ENCODE data around the gene KIR2DL3.
"Not testable (repeated sequence)": the region's sequence is repeated elsewhere in the genome, so short reads cannot be mapped to it uniquely, and the experiment has no call there.

KIR2DL3 gene

GRCh38 chr19:54738306-54738705 is at the start of gene KIR2DL3:
Gene KIR2DL3 (plus strand): TSS chr19:54738513. CDS start chr19:54738546, 33 bp downstream.
- not testable (repeated sequence) for DNase-seq

- no peak for DNase-seq
Observed at GRCh38 chr19:54691582-54692297, 46.6 kb upstream of the KIR2DL3 start.

GRCh38 chr19:54692298-54692615 is 46.1 kb upstream of the KIR2DL3 start:
- DNase-seq: no peak

GRCh38 chr19:54694648-54695047 is 43.7 kb upstream of the KIR2DL3 start:
- no peak for DNase-seq

- DNase-seq: no peak
Observed at GRCh38 chr19:54696117-54696548, 42.2 kb upstream of the KIR2DL3 start.

GRCh38 chr19:54696766-54697165 is 41.5 kb upstream of the KIR2DL3 start:
- no peak for DNase-seq

GRCh38 chr19:54697716-54698115 is 40.6 kb upstream of the KIR2DL3 start:
- not testable (repeated sequence) for DNase-seq

GRCh38 chr19:54704928-54705327 is 33.4 kb upstream of the KIR2DL3 start:
- DNase-seq: no peak

- DNase-seq: no peak
Observed at GRCh38 chr19:54707962-54708361, 30.4 kb upstream of the KIR2DL3 start.

- DNase-seq: no peak
Observed at GRCh38 chr19:54708781-54709180, 29.5 kb upstream of the KIR2DL3 start.

GRCh38 chr19:54709212-54709948 is 28.9 kb upstream of the KIR2DL3 start:
- no peak for DNase-seq

- DNase-seq: not testable (repeated sequence)
Observed at GRCh38 chr19:54709956-54710355, 28.4 kb upstream of the KIR2DL3 start.

GRCh38 chr19:54724142-54724541 is 14.2 kb upstream of the KIR2DL3 start, which contains the start of gene KIR3DL3:
Gene KIR3DL3 (plus strand): TSS chr19:54724442. CDS start chr19:54724497, 55 bp downstream.
- no peak for DNase-seq

- DNase-seq: no peak
Observed at GRCh38 chr19:54724644-54725043, 13.7 kb upstream of the KIR2DL3 start.

GRCh38 chr19:54725321-54725720 is 13.0 kb upstream of the KIR2DL3 start:
- no peak for DNase-seq

- DNase-seq: no peak
Observed at GRCh38 chr19:54727562-54727961, 10.8 kb upstream of the KIR2DL3 start.

GRCh38 chr19:54728167-54728566 is 10.1 kb upstream of the KIR2DL3 start:
- DNase-seq: no peak

- DNase-seq: no peak
Observed at GRCh38 chr19:54729416-54730188, 8.7 kb upstream of the KIR2DL3 start.

- no peak for DNase-seq
Observed at GRCh38 chr19:54731191-54731590, 7.1 kb upstream of the KIR2DL3 start.

- no peak for DNase-seq
Observed at GRCh38 chr19:54738715-54739114, 402 bp downstream of the KIR2DL3 start.

- DNase-seq: no peak
Observed at GRCh38 chr19:54739587-54740497, 1.5 kb downstream of the KIR2DL3 start.

GRCh38 chr19:54741950-54742349 is 3.6 kb downstream of the KIR2DL3 start:
- DNase-seq: not testable (repeated sequence)
